HUDEP-2 (cell line): ENCODE data around the gene BICC1.

Source experiments
- DNase-seq, 76 experiments: peaks; one replicate each; lab custom pipeline; 2025; ENCODE audit not compliant: unreplicated experiment in 76 of 76; lab: John Stamatoyannopoulos, UW

Gene BICC1

DNA sequence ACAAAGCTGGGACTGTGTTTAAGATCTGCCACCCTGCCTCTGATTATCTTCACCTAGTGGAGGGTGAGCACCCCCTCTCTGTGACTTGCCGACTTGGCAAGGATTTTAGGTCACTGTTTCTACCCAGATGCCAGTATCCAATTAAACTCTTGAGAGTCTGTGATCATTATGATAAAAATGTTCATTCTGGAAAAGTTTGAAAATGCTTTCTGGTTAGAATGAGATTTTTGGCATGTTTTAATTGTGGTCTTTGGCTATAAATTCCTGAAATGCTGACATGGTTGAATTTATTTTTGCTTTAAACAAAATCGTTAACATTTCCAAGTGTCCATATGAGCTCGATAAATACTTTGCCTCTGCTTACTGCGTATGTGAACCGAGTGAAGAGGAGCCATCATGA lies 221.4 kb downstream of the BICC1 start:
- DNase-seq, result no peak

DNA sequence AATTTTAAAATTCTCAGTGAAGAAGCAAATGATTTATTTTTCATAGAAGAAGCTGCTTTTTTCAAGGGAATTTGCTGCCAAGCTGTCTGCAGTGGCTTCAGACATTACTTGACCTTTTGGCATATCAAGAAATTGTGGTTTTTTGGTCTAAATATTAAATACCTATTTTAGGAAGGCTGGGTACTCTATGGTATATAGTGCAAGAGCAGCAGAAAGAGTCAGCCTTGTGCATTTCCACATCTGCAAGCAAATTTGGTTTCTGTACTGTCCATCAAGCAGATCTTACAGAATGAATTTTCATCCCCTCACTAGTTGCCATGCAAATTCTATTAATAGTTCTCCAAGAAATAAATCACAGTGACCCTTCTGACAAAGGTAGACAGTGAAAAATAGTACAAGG lies 222.0 kb downstream of the BICC1 start:
- no peak for DNase-seq

DNA sequence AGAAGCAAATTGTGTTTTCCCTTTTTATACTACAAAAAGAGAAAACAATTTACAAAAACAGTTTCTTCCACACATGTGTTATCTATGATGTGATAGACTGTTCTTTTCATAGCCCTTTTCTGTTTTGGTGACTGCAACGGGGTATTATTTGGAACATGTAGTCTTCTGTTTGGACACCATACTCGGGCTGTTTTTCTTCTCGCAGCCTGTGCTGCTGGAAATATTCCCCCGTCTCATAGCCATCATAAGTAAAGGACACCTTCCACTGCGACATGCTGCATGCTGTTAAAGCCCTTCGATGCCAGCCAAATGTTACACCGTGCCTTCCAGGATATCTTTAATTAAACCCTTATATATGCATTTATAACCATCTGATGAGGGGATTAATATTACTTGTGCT lies 222.4 kb downstream of the BICC1 start:
- no peak for DNase-seq

DNA sequence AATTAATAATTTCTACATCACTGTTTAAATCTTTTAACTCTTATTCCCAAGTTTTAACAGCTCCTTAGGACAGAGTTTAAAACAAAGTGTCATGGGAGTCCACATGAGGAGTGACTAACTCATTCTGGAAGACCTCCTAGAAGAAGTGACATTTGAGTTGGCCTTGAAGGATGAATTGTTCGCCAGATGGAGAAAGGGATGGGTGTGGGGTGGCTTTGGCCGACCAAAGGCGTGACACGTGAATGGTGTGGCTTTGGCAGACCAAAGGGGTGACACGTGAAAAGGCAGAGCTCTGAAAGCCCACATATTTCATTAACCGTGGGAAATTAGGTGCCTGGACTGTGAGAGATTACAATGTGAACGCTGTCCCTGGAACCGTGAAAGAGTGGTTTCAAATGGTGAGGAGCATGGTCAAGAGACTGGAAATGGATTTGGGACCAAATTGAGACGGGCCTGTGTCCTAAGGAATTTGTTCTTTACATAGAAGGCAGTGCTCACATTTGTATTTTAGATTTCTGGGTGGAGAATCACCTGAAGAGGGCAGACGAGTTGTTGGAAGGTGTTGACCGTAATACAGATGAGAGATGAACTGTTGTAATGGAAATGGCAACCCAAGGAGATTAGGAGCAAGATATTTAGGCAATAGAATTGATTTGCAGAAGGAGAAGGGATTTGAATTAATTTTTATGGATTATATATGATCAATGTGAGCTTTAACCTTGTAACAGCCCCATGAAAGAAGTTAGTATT lies 228.1 kb downstream of the BICC1 start:
- no peak for DNase-seq

DNA sequence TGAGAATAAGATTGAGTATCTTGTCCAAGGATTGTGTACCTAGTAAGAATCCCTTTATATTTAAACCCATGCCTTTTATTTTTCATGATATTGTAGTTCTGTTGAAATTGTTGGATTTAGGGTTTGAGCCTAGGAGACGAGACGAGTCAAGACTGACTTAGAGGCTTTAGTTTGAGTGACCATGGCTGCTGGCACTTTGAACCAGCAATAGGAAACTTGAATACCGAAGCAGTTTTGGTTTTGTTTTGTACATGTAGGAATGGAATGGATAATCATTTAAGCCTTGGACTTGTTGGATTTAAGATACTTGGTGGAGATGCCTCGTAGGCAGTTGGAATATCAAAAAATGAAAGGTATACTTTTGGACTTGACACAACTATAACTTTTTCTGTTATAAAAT lies 229.0 kb downstream of the BICC1 start:
- no peak for DNase-seq

DNA sequence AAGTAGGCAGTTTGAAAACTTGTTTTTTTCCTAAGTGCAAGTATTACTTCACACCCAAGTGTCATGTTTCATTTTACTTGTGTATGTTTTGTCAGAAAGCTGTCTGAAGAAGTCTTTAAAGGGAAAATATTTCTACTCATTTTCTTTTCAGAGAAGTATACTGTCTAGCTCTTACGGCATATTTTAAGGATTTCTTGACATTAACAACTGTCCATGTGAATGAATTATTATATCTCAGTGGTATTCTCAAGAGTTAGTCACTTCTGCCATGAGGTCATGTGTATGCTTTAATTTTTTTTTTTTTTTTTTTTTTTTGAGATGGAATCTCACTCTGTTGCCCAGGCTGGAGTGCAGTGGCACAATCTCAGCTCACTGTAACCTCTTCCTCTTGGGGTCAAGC lies 229.5 kb downstream of the BICC1 start:
- DNase-seq, result no peak

DNA sequence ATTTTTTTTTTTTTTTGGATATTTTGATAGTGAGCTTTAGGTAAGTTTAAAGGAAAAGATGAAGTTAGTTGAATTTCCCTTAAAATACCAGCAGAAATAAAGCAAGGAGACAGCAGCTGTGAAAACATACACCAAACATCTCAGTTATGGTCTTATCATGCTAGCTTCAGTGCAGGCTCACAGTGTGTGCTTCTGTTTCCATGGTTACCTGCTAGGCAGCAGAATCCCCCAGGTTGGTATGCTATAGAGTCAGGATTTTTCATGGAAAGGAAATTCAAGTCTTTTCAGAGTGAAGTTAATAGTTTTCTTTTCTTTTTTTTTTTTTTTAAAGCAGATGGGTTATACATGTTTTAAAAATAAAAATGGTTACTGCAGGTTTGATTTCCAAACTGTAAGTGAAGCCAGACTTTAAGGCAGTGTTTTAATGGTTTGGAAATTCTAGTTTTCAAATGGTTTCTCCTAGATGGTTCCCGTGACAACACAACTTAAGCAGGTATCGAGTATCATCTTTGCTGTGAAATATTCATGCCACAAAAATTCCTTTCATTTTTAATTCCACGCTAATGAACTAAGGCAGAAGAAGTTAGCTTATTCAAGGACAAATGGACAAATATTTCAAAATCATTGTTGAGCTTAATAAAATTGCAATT lies 230.9 kb downstream of the BICC1 start:
- no peak for DNase-seq

DNA sequence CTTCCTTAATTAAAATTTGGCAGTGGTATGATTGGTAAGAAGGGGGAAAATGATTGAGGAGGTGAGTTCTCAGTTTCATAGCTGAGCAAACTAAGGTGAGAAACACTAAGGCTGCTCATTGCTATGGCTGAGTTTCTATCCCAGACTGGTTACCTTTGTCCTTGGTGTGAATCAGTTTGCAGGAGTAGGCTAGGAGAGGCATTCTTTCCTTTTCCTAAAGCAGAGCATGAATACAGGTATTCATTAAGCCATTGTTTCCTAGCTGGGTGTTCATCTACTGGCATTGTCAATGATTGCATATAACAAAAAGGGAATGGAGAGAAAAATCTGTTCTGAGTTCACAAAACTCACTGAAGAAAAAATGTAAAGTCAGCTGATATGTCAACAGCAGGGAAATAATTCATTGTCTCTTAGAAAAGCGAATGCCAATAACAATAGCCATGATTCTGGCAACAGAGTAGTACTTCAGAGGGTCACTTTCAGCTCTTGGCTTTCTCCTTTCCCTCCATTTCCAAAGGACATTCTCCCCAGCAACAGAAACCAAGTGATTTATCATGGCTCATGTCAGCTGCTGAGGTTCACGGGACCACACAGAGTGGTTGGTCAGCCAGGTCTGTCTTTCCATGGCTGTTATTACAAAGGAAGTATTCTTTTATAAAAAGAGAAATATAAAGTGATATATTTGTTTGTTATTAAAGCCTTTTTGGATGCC lies 234.0 kb downstream of the BICC1 start:
- DNase-seq, result no peak

DNA sequence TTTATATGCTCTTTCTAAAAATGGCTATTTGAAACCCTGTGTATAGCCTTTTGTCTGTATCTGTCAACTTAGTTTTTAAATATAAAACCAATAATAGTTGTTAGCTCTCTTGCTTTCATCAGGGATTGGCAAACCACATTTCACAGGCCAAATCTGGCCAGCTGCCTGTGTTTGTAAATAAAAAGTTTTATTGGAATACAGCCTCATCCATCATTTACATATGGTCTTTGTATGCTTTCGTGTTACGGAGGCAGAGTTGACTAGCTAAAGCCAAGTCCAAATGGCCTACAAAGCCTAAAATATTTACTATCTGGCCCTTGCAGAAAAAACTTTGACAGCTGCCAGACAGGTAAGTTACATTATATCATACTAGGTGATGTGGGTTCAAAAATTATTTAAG lies 235.0 kb downstream of the BICC1 start:
- DNase-seq, result no peak

DNA sequence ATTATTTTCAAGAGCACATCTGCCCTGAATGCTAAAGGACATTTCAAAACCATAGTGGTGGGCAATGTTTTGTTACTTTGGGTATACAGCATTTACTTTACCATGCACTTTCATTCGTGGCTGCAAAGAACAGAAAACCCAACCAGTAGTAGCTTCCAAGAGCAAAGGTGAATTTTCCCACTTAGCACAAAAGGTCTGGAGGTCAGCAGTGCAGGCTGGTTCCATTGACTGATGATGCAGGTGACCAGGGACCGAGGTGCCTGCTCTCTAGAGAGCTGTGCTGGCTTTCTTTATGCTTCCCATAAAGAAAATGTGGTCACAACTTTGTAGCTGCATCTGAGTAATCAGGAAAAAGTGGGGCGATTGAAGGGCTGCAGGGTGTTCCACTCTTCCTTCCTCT lies 240.0 kb downstream of the BICC1 start:
- no peak for DNase-seq

DNA sequence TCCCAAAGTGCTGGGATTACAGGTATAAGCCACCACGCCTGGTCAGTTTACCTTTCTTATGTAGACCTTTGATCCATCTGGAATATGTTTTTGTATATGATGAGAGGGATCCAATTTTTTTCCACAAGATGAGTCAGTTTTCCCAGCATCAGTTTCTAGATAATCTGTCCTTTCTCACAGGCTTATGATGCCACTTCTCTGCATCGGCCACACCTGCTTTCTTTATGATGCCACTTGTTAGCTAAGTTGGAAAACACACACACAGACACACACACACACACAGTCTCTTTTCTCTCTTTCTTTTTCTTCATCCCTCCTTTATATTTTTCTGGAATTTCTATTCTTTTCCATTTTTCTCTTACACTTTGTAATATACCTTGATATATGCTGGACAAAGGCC lies 240.8 kb downstream of the BICC1 start:
- no peak for DNase-seq

DNA sequence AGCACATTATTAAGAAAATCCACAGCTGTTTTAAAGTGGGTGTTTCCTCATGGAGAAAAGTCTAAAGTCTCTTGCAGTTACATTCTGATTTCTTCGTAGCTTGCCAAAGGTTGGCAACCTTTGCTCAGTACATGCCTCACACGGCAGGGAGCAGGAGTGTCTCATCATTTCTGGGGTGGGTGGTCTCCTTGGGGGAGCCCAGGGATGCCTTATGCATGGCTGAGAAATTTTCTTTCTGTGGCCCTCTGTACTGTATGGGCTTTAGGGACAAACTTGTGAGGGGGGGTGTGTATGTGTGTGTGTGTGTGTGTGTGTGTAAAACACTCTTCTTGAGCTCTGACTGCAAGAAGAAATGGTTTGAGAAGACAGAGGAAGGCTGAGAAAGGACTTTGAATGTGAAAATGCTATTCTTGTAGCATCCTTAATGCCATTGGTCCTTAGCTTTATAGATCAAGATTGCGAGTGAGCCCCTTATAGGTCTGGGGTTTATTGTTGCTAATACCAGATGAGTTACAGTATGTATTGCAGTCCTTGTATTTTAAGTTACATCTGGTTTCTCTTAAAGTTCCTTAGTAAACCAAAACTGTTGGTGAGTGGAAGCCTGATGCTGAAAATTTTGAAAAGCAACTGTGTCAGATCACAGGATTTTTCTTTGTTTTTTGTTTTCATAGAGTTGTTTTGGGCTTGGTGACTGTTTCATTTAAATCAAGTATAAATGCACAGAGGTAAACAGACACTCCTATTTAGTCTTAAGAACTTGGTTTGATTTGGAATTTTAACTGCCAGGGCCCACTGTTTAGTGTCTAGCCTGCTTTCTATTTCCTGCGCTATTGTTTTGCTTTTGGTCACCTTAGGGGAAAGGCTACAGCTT lies 242.0 kb downstream of the BICC1 start:
- DNase-seq, result no peak

DNA sequence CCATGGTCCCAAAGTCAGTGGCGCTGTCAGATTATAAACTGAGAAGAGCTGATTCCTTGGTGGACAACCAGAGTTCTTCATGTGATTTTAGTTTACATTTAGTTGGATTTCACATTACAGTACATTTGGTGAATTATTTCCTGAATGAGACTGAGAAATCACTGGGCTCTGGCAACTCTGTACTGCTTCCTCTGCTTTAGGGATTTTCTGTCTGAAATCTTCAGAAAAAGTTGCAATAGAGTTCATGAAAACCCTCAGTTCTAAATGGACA lies 242.6 kb downstream of the BICC1 start:
- no peak for DNase-seq

DNA sequence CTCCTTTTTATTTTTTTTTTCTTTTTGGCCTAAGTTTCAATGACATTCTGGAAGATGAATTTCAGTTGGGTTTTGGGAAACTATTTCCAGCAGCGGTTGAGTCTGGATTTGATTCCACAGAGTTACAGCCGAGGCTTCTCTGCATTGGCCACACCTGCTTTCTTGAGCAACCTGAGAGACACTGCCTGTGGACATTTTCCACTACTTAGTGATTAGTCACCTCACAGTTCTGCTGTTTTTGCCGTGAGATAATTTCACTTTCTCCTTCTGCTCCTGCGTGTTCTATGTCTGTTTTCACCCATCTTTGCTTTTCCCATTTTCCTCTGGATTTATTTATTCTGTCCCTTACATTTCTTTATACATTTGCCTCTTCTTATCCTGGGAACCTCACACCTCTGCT lies 243.0 kb downstream of the BICC1 start:
- no peak for DNase-seq

DNA sequence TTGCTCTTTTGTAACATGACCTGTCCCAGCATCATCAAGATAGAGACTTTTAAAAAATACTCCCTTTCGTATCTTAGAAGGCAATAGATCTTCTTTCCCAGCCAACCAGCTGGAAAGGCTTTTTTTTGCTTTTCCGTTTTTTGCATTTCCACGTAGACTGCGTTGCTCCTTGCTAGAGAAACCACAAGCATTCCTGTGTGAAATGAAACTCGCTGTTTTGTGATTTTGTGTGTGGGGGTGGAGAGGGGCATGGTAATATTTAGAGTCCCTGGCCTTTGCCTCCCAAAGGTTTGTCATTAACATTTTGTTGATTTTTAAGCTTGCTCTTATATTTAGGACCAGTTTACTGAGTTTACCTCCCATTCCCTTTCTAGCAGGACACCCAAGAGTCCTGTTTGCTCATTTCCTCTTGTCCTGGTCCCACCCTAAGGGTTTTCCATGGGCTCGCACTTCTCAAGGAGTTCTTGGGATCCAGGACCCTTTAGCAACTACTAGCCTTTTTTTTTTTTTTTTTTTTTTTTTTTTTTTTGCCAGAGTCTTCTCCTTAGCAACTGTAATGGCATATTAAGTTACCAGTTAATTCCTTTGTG lies 243.6 kb downstream of the BICC1 start:
- DNase-seq, result no peak

DNA sequence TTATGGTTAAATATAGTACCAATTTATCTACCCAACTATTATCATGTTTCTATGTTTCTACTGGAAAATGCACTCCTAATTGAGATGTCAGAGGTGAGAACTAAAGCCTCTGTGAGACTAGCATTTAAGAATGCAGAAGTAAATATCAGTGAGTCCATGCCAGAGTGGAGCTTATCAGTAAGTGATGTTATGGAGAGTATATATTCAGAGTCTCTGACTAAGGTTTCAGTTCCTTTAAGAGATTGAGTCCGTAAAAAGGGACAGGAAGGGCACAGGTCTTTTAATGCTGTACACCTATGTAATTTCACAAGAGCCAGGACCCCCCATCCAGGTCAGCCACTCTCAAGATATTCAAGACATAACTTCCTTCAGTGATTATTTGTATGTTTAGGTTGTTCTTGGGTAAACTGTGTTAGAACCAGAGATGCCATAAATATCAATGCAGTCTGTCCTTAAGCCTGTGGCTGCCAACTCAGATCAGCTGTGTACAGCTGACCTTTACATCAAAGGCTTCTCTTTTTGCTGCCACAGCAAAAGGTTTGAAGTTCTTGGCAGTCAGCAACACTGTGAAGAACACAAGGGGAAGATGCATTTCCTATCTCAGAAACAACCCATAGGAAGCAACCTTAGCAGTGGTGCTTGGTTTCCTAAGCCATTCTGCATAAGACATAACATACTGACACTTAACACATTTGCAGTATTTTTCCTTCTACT lies 244.8 kb downstream of the BICC1 start:
- DNase-seq, result no peak

DNA sequence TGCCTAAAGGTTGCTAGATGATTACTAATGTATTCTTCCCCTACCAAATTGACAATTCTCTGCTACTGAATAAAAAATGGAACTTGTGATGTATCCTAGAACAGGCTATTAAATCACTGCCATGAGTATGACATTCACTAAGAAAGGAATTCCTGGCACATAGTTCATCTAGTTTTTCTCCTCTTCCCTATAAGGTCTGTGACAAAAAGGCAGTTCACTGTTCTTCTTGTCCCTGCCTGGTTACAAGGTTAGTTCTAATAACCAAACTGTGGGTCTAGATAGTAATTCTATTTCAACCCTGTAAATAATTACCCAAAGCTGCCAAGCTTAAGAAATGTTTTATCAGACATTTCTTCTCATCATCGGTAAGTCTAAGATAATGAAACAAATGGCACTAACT lies 245.6 kb downstream of the BICC1 start:
- DNase-seq, result no peak

DNA sequence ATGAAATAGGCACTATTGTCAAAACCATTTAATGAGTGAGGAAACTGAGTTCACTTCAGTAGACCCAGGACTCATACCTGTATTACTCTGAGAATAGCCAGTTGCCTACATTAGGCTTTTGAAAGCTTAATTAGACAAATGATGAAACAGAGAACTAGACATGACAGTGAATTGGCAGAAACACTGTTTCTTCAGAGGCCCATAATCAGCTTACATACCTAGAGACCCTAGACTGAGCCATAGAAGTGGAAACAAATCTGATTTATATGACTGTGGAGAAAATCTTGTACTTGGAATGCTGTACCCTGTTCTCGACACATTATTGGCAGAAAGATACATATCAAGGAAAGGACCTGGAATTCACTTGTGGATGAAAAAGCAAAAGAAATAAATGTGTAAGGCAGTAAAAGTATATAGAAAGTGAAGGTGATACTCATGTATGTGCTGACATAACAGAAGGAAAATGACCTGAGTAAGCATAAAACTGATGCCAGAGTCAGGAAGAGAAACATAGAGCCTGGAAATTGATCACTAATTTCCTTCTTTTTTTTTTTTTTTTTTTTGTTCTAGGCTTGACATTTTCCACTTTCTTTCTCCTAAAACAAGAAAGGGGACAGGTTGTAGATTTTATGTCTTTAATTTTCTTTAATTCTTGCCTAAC lies 251.5 kb downstream of the BICC1 start:
- no peak for DNase-seq

DNA sequence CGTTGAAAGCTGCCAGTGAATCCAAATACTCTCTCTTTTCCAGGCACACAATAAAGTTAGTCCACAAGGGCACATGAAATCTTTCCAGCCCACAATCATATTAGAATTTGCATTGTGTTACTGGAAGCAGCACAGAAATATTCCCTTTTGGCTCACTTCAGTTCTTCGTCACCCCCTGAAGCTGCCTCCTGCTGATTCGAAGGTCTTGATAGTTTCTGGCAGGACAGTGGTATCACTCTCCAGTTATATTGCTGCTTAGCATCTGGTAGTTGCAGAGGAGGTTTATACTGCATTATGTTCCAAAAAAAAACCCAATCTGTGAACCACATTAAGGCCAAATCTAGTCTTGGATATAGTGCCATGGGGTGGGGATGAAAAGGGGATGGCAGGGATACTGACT lies 253.2 kb downstream of the BICC1 start:
- no peak for DNase-seq

DNA sequence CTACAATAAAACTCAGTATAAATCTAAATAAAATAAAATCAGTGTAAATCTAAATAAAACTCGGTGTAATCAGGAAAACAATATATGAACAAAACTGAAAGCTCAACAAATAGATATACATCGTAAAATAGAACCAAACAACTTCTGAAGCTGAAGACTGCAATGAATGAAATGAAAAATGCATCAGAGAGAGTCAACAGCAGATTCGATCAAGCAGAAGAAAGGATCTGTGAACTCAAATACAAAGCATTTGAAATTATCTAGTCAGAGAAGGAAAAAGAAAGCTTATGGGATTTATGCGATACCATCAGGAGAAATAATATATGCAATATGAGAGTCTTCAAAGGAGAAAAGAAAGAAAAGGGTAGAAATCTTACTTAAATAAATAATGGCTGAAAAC lies 255.0 kb downstream of the BICC1 start:
- DNase-seq, result no peak
